Measurements from ENCODE around the gene CCDC180.
A peak's percentile ranks its signal among the peaks of the same experiment; 100 is the strongest.
"Not testable (repeated sequence)": the region's sequence is repeated elsewhere in the genome, so short reads cannot be mapped to it uniquely, and the experiment has no call there.

CCDC180 gene

DNA sequence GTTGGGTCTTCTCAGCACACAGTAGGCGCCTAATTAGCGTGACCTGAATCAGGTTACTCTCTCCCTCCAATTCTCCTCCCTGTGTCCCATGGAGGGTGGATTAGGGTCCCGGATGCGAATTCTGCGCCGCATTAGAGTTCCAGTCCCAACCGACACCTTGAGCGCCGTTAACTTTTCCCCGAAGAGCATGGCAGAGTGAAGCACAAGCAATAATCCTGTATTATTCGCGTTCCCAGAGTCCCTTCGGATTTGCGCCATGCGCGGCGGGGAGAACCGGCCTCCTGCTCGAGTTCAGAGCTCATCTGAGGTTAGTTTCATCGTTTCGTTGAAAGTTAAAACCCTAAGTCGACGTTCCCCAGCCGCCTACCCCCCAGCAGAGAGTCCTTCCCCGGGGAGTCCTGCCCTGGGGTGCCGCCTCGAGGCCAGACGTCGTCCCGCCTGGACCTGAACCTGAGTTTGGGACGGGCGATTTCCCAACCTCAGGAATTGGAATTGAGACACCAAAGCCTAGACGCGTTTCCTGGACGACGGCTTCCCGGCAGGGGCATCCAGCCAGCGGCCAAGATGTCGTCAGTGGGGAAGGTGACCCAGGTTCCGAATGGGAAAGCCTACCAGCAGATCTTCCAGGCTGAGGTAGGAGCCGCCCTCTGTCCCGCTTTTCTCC, at the start of gene CCDC180:
Gene CCDC180 (plus strand): TSS at position 160 of the 664 bp plus-strand sequence. CDS start 405 bp downstream, at position 565.
- no peak for DNase-seq

DNA sequence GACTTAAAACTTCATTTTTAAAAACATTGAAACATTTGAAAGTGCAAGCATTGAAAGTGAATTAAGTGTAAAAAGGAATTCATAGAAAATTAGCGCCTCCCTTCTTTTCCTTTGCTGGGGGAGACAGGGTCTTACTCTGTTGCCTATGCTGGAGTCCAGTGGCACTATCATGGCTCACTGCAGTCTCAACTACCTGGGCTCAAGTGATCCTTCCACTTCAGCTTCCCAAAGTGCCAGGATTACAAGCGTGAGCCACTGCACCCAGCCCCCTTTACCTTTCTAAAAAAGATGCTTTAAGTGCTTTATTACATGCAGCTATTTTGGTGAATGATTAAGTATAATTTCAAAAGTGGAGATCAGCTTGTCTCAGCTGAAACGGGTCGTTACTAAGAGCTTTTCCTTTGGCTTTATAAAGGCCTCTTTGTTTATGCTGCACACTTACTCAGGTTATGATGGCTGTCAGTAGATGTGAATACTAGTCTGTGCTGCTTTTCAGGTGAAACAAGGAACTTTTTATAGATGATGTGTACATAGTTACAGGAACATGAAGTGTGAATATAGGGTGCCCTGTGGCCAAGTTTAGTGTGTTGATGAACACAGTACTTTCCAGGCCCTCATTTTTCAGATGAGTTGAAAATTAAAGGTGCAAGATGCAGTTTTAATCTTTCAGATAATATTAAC, 47.5 kb upstream of the CCDC180 start:
- not testable (repeated sequence) for DNase-seq

GRCh38 chr9:97271292-97271691, 36.2 kb upstream of the CCDC180 start:
- DNase-seq, result no peak

DNA sequence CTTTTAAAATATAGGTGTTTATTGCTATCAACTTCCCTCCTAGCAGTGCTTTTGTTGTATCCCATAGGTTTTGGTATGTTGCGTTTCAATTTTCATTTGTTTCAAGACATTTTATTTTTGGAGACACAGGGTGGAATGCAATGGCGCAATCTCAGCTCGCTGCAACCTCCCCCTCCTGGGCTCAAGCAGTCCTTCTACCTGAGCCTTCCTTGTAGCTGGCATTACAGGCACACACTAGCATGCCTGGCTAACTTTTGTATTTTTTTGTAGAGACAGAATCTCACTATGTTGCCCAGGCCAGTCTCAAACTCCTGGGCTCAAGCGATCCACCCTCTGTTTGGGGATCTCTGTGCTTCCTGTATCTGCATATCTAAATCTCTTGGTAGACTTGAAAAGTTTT, 35.4 kb upstream of the CCDC180 start:
- DNase-seq, result no peak

DNA sequence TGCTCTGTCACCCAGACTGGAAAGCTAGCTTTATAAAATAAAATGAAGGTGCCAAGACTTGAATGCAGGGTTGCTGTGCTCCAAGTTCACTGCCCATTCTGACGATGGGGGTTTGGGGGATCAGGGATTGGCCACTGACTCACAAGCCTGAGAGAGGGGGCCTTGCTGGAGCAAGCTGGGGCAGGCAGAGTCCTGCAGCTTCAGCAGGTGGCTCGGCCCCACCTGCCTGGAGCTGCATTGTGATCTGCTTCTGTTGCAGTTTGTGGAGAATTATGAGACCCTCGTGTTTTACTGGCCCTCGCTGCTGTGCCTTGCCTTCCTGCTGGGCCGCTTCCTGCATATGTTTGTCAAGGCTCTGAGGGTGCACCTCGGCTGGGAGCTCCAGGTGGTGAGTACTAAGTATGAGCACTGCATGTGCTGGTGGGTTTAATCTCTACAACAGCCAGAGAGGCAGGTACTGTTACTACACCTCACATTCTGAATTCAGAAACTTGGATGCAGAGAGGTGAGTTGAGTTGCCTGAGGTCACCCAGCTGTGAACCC, 31.1 kb upstream of the CCDC180 start:
- no peak for DNase-seq

- DNase-seq, result no peak
Observed at GRCh38 chr9:97277953-97278352, 29.5 kb upstream of the CCDC180 start.

DNA sequence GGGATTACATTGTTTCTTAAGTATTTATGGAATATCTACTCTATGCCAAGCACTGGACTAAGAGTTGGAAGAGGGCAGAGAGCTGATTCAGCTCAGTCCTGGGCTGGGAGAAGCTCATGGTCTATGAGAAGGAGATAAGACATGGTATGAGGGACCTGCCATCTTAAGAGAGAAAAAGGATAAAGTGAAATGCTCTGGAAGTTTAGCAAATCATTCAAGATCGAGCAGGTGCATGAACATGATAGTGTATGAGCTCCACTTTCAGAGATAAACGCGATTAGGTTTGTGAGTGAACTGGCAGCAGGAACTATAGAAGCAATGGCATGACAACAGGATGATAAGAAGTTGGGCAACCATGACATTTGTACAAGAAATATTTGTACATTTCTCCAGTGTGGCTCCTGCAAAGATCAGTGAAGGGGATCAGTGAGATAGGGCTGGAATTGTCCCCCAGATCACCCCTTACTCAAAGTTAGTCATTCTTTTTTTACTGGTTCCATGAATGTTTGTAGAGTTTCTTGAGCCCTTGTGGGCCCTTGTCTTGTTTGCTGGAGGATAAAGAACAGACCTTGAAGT, 26.6 kb upstream of the CCDC180 start:
- DNase-seq, result no peak

DNA sequence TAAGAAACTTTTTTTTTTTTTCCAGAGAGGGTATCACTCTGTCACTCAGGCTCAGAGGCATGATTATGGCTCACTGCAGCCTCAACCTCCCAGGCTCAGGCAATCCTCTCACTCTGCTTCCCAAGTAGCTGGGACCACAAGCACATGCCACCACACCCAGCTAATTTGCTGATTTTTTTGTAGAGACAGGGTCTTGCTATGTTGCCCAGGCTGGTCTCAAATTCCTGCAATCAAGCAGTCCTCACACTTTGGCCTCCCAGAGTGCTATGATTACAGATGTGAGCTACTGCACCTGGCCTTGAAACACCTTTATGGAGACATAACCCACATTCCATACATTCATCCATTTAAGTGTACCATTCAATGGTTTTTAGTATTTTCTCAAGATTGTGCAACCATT, 23.7 kb upstream of the CCDC180 start:
- DNase-seq, result no peak

GRCh38 chr9:97284798-97285197, 22.7 kb upstream of the CCDC180 start:
- no peak for DNase-seq

DNA sequence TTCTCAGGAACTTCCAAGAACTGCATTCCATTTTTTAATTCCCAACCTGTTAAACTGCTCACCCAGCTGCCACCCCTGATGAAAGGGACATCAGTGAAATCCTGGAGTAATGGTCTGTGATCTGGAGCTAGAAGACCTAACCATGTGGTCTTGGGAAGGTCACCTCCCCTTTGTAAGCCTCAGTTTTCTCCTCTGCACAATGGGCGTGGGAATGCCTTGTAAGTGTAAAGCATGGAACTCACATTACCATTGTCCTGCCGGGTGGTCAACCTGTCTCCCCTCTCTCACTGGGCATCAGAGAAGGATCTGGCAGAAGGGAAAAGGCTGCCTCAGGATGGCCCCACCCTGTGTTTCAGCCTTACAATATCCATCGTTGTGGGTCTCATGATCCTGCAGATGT, 15.3 kb upstream of the CCDC180 start:
- DNase-seq, result no peak

DNA sequence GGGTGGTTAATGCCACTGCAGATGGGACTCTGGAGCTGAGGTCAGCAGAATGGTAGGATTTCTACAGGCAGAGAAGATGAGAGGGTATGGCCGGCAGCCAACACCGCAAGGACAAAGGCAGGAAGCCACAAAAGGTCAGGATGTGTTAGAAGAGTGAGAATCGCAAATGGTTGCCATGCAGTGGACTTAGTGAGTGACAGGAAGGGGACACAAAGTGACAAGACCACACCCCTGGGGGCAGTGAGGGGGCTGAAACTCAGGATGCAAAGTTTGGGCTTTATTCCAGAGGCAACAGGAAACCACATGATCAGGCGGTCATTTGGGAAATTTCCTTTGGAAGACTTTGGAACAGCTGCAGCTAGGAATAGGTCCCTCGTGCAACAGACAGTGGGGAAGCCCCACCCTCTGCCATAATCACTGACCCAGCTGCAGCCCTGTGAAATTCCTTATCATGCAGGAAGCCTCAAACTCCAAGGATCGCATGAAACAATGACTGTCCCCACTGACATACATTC, 14.2 kb upstream of the CCDC180 start:
- no peak for DNase-seq

DNA sequence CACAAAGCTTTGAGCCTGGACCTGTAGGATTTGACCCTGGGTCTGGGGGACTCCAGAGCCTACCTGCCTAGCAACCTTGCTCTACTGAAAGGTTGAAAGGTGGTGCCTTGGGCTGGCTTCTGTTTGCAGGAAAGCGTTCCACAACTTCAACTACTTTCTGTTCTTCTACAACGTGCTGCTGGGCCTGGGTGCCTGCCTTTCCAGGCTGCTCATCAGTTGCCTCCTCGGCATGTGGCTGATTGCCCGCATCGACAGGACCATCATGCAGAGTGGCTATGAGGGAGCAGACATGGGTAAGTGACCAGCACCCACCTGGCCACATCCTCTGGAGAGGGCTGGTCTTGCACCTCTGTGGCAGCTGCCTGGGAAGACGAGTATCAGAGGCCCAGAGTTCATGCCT, 13.6 kb upstream of the CCDC180 start:
- DNase-seq, result no peak

DNA sequence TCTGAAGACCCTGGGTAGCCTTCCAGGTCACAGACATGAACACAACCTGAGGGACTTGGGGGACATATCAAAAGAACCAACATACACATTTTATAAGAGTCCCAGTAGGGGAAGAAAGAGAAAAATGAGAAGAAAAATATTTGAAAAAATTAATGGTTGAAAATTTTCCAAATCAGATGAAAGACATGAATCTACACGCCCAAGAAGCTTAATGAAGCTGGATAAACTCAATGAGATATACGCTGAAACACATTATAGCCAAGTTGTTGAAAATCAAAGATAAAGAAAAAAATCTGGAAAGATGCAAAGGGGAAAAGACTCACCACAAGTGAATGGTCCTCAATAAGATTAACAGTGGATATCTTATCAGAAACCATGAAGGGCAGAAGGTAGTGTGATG, 9.6 kb upstream of the CCDC180 start:
- no peak for DNase-seq

DNA sequence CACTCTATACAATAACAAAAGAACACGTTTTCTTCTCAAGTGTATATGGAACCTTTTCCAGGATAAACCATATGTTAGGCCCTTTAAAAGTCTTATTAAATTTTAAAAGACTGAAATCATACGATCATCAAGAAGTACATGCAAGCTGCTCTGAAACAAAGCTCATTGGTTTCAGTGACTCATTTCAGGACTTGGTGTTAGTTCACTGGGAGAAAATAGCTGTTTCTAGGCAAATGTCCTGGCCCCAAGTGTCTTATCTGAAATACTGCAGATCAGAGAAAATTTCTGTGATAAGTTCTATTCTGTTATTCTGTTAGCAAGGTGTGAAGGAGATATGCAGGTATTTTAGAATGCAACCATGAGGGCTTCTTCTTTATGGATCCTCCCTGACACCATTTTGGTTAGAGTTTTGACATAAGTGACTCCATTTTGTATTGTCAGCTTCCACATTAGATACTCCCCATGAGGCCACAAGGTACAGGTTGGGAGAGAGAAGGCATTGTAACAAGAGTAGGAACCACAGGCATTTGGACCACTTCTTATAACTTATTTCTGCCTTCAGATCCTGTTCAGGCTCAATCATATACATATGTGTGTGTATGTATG, 7.5 kb upstream of the CCDC180 start:
- DNase-seq, result no peak

GRCh38 chr9:97300586-97300985, 6.9 kb upstream of the CCDC180 start:
- no peak for DNase-seq

GRCh38 chr9:97301974-97302373, 5.5 kb upstream of the CCDC180 start:
- DNase-seq, result no peak

- DNase-seq, result no peak
Observed at GRCh38 chr9:97304586-97304985, 2.9 kb upstream of the CCDC180 start.

DNA sequence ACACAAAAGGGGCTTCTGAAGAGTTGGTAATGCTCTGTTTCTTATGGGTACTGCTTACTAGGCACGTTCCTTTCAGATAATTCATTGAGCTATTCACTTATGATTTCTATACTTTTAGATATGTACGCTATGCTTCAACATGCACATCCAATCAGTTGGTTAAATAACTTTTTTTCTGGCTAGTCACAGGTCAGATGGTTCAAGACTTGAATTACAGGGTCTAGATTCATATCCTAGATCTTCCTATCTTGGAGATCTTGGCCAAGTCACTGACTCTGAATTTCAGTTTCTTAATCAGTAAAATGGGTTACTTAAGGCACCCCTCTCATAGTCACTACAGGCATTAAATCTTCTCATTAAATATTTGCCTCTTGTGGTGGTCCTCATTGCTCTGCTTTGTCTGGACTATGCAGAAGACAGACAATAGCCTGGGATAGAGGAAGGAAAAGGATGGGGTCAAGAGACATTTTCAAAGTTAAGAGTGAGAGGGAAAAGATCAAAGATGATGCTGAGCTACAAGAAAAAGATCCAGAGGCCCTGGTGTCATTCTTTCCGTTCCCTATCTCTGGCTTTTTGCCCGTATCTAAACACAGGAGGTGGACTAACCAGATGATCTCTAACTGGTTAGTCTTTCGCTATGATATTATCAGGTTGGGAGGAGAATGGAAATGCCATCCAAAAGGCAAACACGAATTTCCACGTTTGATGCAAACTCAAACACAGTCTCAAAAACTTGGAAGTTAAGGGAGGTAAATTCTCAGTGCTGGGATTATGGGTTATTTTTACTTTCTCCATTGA, 1.8 kb upstream of the CCDC180 start:
- no peak for DNase-seq

DNA sequence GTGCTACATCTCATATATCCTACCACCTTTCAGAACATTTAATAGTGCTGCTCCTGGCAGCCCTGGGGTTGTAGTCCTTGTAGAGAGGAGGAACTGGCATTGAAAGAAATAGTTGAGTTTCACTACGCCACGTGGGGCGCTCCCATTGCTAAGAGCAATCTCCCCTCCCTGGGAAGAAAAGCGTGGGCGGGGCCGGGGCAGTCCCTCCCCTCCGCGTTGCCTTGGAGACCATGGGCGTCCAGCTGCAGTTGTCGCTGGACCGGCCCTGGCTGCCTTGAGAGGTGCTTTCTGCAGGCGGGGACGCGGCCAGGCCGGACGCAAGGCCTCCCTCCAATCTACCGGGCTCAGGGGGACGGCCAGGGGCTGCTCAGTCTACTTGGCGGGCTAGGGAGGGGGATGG, 368 bp upstream of the CCDC180 start:
- peak in 1 of 2 donors; percentile 0 for DNase-seq

GRCh38 chr9:97309260-97309659, 1.8 kb downstream of the CCDC180 start:
- no peak for DNase-seq

GRCh38 chr9:97310023-97310422, 2.6 kb downstream of the CCDC180 start:
- DNase-seq, result no peak

DNA sequence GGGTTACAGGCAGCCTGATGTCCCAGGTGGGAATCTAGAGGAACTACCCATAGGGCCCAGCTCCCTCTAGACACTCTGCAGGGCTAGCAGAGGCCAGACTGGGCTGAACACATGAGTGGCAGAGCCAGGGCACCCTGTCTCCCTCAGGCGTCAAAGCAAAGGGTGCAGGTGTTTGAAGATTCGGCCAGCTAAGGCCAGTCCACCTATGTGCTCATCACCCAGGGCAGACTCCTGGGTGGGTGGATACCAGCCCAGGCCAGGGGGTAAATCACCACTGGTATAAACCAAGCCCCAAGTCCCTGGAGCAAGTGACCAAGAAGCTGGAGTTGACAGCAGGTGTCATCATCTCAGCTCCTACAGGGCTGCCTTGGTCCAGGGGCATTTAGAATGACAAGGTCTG, 3.4 kb downstream of the CCDC180 start:
- DNase-seq, result no peak

Measured in CD4-positive, alpha-beta T cell treated with Interleukin-1 beta for 1 hour (primary cell).